OCI-LY3 (cell line): ENCODE measurements around the gene SUPT3H.
"Not testable (repeated sequence)": the region's sequence is repeated elsewhere in the genome, so short reads cannot be mapped to it uniquely, and the experiment has no call there.

Experiments used
- H2AFZ ChIP-seq: fragments of 200-600, 300-600 bp; shearing (Covaris generic); 2 replicates; pipeline ENCODE4 v1.6.0; 2014; ENCODE audit warnings: antibody characterized with exemption, low read depth, low read length
- H3K27ac ChIP-seq: fragments of 200-600, 300-600 bp; sonication (generic); 2 replicates; pipeline ENCODE4 v1.5.1; 2014; ENCODE audit warnings: mild to moderate bottlenecking, low read length, moderate library complexity, mixed read lengths
- H3K27me3 ChIP-seq: fragments of 200-600, 300-600 bp; sonication (generic); 2 replicates; pipeline ENCODE4 v1.6.1; 2014; ENCODE audit warnings: low read depth, low read length, mixed read lengths
- H3K36me3 ChIP-seq: fragments of 200-600, 300-600 bp; sonication (generic); replicated peaks from 2 replicates; pipeline ENCODE3; 2014; ENCODE audit warnings: low read depth, low read length, mixed read lengths
- H3K4me1 ChIP-seq: fragments of 300-600, 200-600 bp; sonication (generic); 2 replicates; pipeline ENCODE4 v1.6.1; 2014; ENCODE audit warnings: low read length, mixed read lengths
- H3K4me2 ChIP-seq: fragments of 200-600, 300-600 bp; sonication (generic); 2 replicates; pipeline ENCODE4 v1.6.1; 2014; ENCODE audit warnings: low read length, mixed read lengths
- H3K4me3 ChIP-seq: fragments of 300-600, 200-600 bp; sonication (generic); 2 replicates; pipeline ENCODE4 v1.5.1; 2014; ENCODE audit warnings: antibody characterized with exemption, mild to moderate bottlenecking, low read length, moderate library complexity
- H3K79me2 ChIP-seq: fragments of 300-600, 200-600 bp; shearing (Covaris generic); 2 replicates; pipeline ENCODE4 v1.6.1; 2014; ENCODE audit warnings: mild to moderate bottlenecking, low read length, mixed read lengths
- H3K9ac ChIP-seq: fragments of 300-600, 200-600 bp; shearing (Covaris generic); 2 replicates; pipeline ENCODE4 v1.6.0; 2014; ENCODE audit warnings: mild to moderate bottlenecking, low read length, moderate library complexity
- H3K9me3 ChIP-seq: fragments of 200-600, 300-600 bp; shearing (Covaris generic); 2 replicates; pipeline ENCODE4 v1.6.1; 2014; ENCODE audit warnings: low read length, mixed read lengths; ENCODE audit not compliant: insufficient read depth
- H4K20me1 ChIP-seq: fragments of 200-600, 300-600 bp; sonication (generic); 2 replicates; pipeline ENCODE4 v1.6.1; 2016; ENCODE audit warnings: low read length, mixed read lengths; ENCODE audit not compliant: insufficient read depth
- CTCF ChIP-seq: fragments of 200-600, 300-600 bp; sonication (generic); IDR thresholded peaks from 2 replicates; pipeline ENCODE4 v1.5.1; 2014; ENCODE audit warnings: antibody characterized with exemption, low read length, low read depth
- EZH2phosphoT487 ChIP-seq: fragments of 200-600 bp; shearing (Covaris generic); IDR thresholded peaks from 2 replicates; pipeline ENCODE4 v1.6.1; 2018; ENCODE audit warnings: antibody characterized with exemption, mixed run types, low read depth

SUPT3H gene

DNA sequence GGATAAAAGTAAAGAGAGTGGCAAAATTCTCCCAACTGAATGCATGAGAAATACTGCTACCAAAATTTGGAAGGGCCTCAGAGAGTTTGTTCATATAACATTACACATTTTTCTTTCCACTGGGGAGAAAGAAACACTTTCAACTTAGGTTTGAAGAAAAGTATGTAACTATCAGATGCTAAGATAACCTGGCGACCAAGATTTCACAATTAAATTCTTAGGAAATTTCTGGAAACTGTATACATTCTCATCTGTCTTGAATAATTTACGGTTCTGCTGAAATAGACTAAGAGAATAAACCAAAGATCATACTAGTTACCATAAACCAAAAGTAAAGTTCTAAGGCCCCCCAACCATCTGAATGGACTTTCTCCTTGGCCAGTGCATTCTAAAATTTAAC lies 462.6 kb downstream of the SUPT3H start:
- Histone ChIP-seq H3K9ac (no peak overlapping the region), H3K4me1 (no peaks in the 10 kb centered on the region), H3K36me3 (no peaks in the 10 kb centered on the region), H3K27ac (no peak overlapping the region), H3K79me2 (no peaks in the 10 kb centered on the region), H3K9me3 (no peaks in the 10 kb centered on the region), H2AFZ (no peak overlapping the region), H3K27me3 (no peaks in the 10 kb centered on the region), H4K20me1 (no peaks in the 10 kb centered on the region), H3K4me3 (no peak overlapping the region), H3K4me2 (no peak overlapping the region)
- TF ChIP-seq CTCF (no peak), EZH2phosphoT487 (no peak)

DNA sequence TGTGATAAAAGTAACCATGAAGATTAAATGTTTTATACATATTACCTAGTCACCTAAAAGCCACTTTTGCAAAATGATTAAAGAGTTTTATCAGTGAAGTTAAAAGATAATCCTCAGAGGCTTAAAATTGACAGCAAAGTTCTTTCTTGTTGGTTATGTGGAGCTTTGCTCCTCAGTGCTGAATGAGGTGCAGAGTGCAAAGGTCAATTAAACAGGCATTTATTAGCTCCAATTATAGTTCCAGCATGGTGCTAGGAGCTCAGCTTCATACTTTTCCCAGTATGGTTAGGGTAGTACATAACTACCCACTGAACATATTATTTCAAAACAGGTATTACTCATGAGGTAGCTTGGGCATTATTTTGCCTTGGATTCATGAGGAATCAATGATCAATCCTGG lies 463.6 kb downstream of the SUPT3H start:
- no peak for TF ChIP-seq EZH2phosphoT487
- TF ChIP-seq CTCF, result no peak
- H4K20me1 ChIP-seq, result no peaks in the 10 kb centered on the region
- H3K9me3 ChIP-seq, result no peaks in the 10 kb centered on the region
- no peaks in the 10 kb centered on the region for H3K27me3 ChIP-seq
- no peaks in the 10 kb centered on the region for H3K4me1 ChIP-seq
- no peaks in the 10 kb centered on the region for H3K36me3 ChIP-seq
- H3K9ac ChIP-seq, result no peak overlapping the region
- H3K4me2 ChIP-seq, result no peak overlapping the region
- H3K79me2 ChIP-seq, result no peaks in the 10 kb centered on the region
- no peak overlapping the region for H3K27ac ChIP-seq
- H2AFZ ChIP-seq, result no peak overlapping the region
- no peak overlapping the region for H3K4me3 ChIP-seq

DNA sequence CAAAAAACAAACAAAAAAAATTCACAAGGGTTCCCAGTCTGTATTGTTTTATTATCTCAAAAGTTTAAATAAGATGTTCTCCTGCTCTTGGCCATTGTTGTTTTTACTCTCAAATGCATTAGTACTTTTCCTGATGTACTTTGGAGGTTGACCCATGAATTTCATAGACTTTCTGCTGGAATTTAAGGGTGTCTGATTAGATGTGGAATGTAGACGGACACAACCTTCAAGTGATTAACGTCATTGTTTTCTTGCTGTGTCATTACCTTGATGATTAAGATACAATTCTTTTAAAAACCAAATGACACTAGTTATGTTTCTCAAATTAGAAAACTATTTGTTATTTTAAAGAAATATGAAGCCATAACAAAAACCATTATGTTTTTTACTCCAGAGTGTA lies 471.0 kb downstream of the SUPT3H start:
- Histone ChIP-seq H3K9ac (no peak overlapping the region), H3K4me2 (no peak overlapping the region), H3K27ac (no peak overlapping the region), H3K79me2 (no peaks in the 10 kb centered on the region), H3K9me3 (no peaks in the 10 kb centered on the region), H3K27me3 (no peaks in the 10 kb centered on the region), H3K36me3 (no peaks in the 10 kb centered on the region), H2AFZ (no peak overlapping the region), H3K4me3 (no peak overlapping the region), H4K20me1 (no peaks in the 10 kb centered on the region), H3K4me1 (no peaks in the 10 kb centered on the region)
- TF ChIP-seq EZH2phosphoT487, result no peak
- no peak for TF ChIP-seq CTCF

DNA sequence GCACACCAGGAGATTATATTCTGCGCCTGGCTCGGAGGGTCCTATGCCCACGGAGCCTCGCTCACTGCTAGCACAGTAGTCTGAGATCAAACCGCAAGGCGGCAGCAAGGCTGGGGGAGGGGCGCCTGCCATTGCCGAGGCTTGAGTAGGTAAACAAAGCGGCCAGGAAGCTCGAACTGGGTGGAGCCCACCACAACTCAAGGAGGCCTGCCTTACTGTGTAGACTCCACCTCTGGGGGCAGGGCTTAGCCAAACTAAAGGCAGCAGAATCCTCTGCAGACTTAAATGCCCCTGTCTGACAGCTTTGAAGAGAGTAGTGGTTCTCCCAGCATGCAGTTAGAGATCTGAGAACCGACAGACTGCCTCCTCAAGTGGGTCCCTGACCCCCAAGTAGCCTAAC lies 477.4 kb downstream of the SUPT3H start:
- not testable (repeated sequence) for H3K36me3 ChIP-seq, H3K27ac ChIP-seq, H3K9ac ChIP-seq, H3K79me2 ChIP-seq, H3K9me3 ChIP-seq, H2AFZ ChIP-seq, H3K4me3 ChIP-seq, H3K4me1 ChIP-seq, H3K27me3 ChIP-seq, H4K20me1 ChIP-seq, H3K4me2 ChIP-seq

- TF ChIP-seq EZH2phosphoT487, result no peak
- no peak for TF ChIP-seq CTCF
- no peak overlapping the region for H2AFZ ChIP-seq
Measured at GRCh38 chr6:44898296-44898930, 479.3 kb downstream of the SUPT3H start.

More at GRCh38 chr6:44898296-44898930, 479.3 kb downstream of the SUPT3H start:
- no peaks in the 10 kb centered on the region for H4K20me1 ChIP-seq
- no peak overlapping the region for H3K9ac ChIP-seq
- no peak overlapping the region for H3K4me3 ChIP-seq
- no peaks in the 10 kb centered on the region for H3K36me3 ChIP-seq
- no peaks in the 10 kb centered on the region for H3K27me3 ChIP-seq
- no peaks in the 10 kb centered on the region for H3K79me2 ChIP-seq
- H3K27ac ChIP-seq, result no peak overlapping the region
- no peak overlapping the region for H3K4me2 ChIP-seq
- H3K9me3 ChIP-seq, result no peaks in the 10 kb centered on the region
- H3K4me1 ChIP-seq, result no peaks in the 10 kb centered on the region
